ENCODE results near the gene FAM117A.

GRCh38 chr17:49676276-49676868, 87.6 kb downstream of the FAM117A start:
- TF ChIP-seq CTCF (IDR thresholded peaks at IDR 0.05; ENCODE audit: low read depth, low read length, poor library complexity, severe bottlenecking) (no peak), EZH2phosphoT487 (IDR thresholded peaks at IDR 0.05; ENCODE audit: borderline replicate concordance, low read length) (no peak)

All from DOHH2 (cell line).